ENCODE measurements around the gene ZNF787.
"Not testable (repeated sequence)": the region's sequence is repeated elsewhere in the genome, so short reads cannot be mapped to it uniquely, and the experiment has no call there.

The ZNF787 gene

DNA sequence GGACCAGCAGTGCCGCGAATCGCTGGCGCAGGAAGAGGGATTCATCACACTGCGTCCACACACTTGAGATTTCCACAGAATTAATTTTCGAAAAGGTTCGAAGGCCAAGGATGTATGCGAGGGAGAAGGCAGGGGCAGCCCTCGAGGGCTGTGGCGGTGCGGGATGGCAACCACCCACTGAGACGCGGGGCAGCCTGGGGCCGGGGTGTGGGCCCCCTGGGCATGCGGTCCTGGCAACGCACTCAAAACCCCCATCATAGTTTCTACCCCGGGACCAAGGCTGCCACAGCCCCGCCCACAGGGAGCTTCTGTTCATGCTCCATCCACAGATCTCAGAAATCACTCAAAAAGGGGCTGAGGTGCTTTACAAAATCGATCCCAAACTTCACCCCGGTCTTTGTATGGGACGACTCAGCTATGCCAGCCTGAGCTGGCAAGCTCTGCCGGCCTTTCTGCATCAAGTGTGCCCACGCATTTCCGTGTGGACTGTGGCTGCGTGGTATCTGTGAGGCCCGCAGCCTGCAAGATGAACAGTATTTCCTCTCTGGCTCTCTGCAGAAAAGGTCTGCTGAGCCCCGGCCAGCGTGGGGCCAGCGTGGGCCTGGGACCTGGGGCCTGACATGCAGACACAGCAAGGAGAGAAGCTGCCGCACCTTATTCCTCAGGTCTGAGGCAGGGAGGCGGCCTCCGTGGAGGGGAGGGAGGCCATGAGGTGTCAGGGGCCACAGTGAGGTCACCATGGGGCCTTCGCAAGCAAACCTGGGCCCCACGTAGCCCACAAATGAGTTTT is 19.2 kb downstream of the ZNF787 start:
- peaks cover 58% of the 10 kb centered on the region for H3K36me3 ChIP-seq
- H3K4me2 ChIP-seq = peak overlapping the region; percentile 90
- no peak for TF ChIP-seq Cebpa-rat (IDR thresholded peaks at IDR 0.05)
- peaks cover 82% of the 10 kb centered on the region for H4K20me1 ChIP-seq
- H3K4me3 ChIP-seq = no peak overlapping the region
- peak overlapping the region; percentile 77 for H3K27ac ChIP-seq
- no peaks in the 10 kb centered on the region for H3K27me3 ChIP-seq
- H3K9ac ChIP-seq = peak overlapping the region; percentile 73; the same call in 1 of the 2 replicates
- peaks cover 71% of the 10 kb centered on the region for H3K4me1 ChIP-seq
- H3K9me3 ChIP-seq = peaks cover 4% of the 10 kb centered on the region; the same call in 1 of the 2 replicates

DNA sequence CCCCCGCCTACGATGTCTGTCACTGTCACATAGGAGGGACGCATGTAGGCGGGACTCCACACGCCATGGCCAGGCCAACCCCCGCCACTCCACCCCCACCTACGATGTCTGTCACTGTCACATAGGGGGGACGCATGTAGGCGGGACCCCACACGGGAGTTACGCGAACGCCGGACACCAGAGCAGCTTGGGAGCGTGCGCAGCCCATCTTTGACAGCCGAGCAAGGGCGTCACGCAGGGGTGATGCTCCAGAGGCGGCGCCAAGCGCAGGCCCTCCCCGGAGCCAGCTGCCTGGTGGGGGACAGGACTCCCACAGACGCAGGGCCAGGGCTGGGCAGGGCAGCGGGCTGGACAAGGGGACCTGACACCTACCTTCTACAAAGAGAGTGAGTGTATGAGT is 20.0 kb downstream of the ZNF787 start:
- TF ChIP-seq Cebpa-rat (IDR thresholded peaks at IDR 0.05) = no peak
- Histone ChIP-seq H3K4me1 (peaks cover 63% of the 10 kb centered on the region), H3K4me2 (no peak overlapping the region), H3K9ac (no peak overlapping the region), H3K36me3 (peaks cover 66% of the 10 kb centered on the region), H3K9me3 (peaks cover 4% of the 10 kb centered on the region; the same call in 1 of the 2 replicates), H3K4me3 (no peak overlapping the region), H3K27ac (no peak overlapping the region), H4K20me1 (peaks cover 83% of the 10 kb centered on the region), H3K27me3 (no peaks in the 10 kb centered on the region)

DNA sequence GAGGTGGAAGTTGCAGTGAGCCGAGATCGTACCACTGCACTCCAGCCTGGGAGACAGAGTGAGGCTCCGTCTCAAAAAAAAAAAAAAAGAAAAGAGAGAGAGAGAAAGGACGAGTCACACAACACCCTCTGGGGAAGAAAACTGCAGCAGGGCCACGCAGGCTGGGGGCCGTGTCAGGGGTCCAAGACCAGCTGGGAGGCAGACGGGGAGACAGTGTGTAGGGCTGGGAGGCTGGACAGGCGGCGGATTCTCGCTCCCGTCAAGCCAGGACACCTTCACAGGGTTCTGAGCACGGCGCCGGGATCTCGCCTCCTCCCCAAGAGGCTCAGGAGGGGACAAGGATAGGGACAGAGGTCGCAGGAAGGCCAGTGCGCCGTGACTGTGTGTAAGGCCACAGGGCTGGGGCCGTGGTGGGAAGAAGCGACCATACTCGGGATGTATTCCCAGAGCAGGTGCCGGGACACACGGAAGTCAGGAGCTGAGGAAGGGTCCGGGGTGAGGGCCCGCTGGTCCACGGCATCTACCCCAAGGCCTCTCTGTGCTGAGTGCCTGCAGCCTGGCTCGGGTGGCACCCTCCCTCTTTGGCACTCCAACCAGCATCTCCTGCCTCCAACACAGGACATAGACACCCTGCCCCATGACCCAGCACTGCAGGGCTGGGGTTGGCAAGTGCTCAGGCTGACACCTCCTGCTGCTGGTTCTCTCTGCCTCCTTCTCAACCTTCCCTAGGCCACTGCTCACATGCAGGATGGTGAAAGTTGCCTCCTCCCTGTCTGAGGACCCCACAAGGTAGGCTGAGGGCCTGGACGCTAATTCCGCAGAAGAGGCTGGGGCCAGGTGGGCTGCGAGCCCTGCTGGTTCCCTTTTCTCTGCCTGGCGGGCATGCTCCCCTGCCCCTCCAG is 21.2 kb downstream of the ZNF787 start:
- Histone ChIP-seq H3K36me3 (peaks cover 78% of the 10 kb centered on the region), H3K4me2 (no peak overlapping the region), H4K20me1 (peaks cover 78% of the 10 kb centered on the region), H3K27me3 (no peaks in the 10 kb centered on the region), H3K27ac (no peak overlapping the region), H3K4me1 (peaks cover 51% of the 10 kb centered on the region), H3K4me3 (no peak overlapping the region), H3K9ac (no peak overlapping the region), H3K9me3 (peaks cover 8% of the 10 kb centered on the region; the same call in 1 of the 2 replicates)
- TF ChIP-seq Cebpa-rat (IDR thresholded peaks at IDR 0.05) = no peak

DNA sequence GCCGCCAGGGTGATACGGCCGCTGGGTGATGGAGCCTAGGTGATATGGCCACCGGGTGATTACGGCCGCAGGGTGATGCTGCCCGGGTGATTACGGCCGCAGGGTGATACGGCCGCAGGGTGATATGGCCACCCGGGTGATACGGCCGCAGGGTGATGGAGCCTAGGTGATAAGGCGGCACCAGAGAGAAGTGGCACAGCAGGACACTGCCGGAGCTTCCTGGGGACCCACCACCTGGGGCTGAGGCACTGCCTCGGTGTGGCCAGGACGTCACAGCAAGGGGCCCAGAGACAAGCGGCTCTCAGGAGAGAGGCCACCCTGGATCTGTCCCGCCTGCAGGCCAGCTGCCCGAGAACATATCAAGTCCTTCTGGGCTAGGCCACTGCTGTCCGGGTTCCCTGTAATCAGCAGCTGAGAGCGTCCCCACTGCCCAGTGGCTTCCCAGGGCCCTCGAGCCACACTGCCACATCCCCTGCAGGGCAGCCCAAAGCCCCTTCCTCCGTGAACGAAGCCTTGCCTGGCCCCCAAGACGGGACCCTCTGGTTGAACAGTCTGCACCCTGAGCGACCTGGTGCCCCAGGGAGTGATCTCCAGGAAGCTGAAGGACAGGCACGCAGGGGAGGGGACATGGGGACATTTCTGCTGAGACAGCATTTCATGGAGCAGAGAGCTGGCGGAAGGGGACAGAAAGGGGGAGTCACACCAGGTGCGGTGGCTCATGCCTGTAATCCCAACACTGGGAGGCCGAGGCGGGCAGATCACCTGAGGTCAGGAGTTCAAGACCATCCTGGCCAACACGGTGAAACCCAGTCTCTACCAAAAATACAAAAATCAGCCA is 22.1 kb downstream of the ZNF787 start:
- Histone ChIP-seq H3K9ac (no peak overlapping the region), H3K4me1 (peaks cover 44% of the 10 kb centered on the region), H3K4me2 (no peak overlapping the region), H3K36me3 (peaks cover 87% of the 10 kb centered on the region), H3K4me3 (no peak overlapping the region), H3K27ac (no peak overlapping the region), H3K9me3 (peaks cover 17% of the 10 kb centered on the region), H3K27me3 (no peaks in the 10 kb centered on the region), H4K20me1 (peaks cover 70% of the 10 kb centered on the region)
- TF ChIP-seq Cebpa-rat (IDR thresholded peaks at IDR 0.05) = no peak

DNA sequence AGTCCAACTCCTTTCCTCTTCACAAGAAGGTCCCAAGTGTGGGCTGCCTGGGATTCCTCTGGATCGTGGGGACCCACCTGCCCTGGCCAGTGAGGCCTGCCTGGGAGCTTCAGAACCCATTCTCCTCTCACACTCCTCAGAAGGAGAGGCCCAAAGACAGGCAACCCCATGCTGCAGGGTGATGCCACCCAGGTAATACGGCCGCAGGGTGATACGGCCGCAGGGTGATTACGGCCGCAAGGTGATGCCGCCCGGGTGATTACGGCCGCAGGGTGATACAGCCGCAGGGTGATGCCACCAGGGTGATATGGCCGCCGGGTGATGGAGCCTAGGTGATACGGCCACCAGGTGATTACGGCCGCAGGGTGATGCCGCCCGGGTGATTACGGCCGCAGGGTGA is 22.9 kb downstream of the ZNF787 start:
- Histone ChIP-seq H3K9me3 (peaks cover 24% of the 10 kb centered on the region), H3K27ac (peak overlapping the region; percentile 25), H3K36me3 (peaks cover 94% of the 10 kb centered on the region), H3K4me1 (peaks cover 39% of the 10 kb centered on the region), H3K4me2 (peak overlapping the region; percentile 50), H3K9ac (0 out of 2 replicates have a peak overlapping the region, but pooled peaks have one; percentile 59), H4K20me1 (peaks cover 70% of the 10 kb centered on the region)
- H3K27me3 ChIP-seq, H3K4me3 ChIP-seq: not testable (repeated sequence)

DNA sequence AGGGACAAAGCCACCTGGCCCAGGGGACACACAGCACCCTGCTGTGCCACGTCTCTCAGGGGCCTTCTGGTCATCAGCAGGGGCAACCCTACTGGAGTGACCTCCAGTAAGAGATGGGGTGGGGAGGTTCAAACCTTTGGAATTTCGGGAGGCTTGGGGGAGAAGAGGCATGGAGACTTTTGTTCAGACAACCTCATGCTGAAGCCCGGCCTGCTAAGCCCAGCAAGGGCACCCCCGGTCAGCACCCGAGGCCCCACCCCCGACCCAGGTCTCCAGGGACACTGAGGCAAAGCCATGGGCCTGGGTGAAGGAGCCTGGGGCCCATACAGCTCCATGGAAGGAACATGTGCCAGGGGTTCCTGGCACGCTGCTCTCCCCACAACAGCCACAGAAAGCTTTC is 23.3 kb downstream of the ZNF787 start:
- no peak overlapping the region for H3K4me3 ChIP-seq
- peak overlapping the region; percentile 59; the same call in 1 of the 2 replicates for H3K9ac ChIP-seq
- peaks cover 29% of the 10 kb centered on the region for H3K9me3 ChIP-seq
- peaks cover 99% of the 10 kb centered on the region for H3K36me3 ChIP-seq
- H3K27ac ChIP-seq = peak overlapping the region; percentile 25
- no peaks in the 10 kb centered on the region for H3K27me3 ChIP-seq
- no peak for TF ChIP-seq Cebpa-rat (IDR thresholded peaks at IDR 0.05)
- peaks cover 36% of the 10 kb centered on the region for H3K4me1 ChIP-seq
- H3K4me2 ChIP-seq = peak overlapping the region; percentile 50
- H4K20me1 ChIP-seq = peaks cover 70% of the 10 kb centered on the region

DNA sequence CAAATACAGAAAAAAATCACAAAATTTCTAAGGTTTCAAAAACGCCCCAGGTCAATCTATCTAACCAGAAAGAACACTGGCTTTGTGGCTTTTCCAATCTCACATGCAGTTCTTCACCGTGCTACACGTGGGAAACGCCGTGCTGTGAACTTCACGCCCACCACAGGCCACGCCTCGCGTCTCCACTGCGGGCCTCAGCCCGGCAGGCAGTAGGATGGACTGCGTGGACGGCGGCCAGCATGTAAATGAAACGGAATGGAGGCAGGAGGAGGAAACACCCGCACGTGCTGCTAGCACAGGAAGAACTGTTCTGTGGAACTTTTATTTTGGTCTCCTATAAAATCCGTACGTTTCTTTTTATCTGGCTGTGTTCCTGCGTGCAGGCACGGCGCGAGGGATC is 23.8 kb downstream of the ZNF787 start:
- Histone ChIP-seq H4K20me1 (peaks cover 70% of the 10 kb centered on the region), H3K36me3 (peaks cover 99% of the 10 kb centered on the region), H3K9ac (0 out of 2 replicates have a peak overlapping the region, but pooled peaks have one; percentile 59), H3K4me2 (peak overlapping the region; percentile 50), H3K27me3 (no peaks in the 10 kb centered on the region), H3K9me3 (peaks cover 34% of the 10 kb centered on the region), H3K4me3 (no peak overlapping the region), H3K4me1 (peaks cover 36% of the 10 kb centered on the region), H3K27ac (peak overlapping the region; percentile 25)
- TF ChIP-seq Cebpa-rat (IDR thresholded peaks at IDR 0.05) = no peak

DNA sequence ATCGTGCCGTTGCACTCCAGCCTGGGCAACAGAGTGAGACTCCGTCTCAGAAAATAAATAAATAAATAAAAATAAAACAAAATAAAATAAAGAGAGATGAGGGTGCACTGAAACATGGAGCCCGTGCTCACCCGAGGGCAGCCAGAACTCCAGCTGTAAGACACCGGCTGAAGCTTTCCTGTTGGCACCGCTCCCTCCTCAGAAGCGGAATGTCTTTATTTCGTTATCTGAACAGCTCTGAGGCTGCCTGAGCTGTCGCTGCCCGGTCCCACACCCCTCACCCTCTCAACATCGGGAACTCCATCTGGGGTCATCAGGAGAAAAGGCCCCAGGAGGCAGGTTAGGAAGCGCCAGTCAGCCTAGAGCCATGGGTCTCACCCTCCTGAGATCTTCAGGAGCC is 24.4 kb downstream of the ZNF787 start:
- H3K27ac ChIP-seq = no peak overlapping the region
- H3K36me3 ChIP-seq = peaks cover 99% of the 10 kb centered on the region
- peaks cover 34% of the 10 kb centered on the region for H3K9me3 ChIP-seq
- no peak for TF ChIP-seq Cebpa-rat (IDR thresholded peaks at IDR 0.05)
- peaks cover 36% of the 10 kb centered on the region for H3K4me1 ChIP-seq
- H3K9ac ChIP-seq = no peak overlapping the region
- H3K4me3 ChIP-seq = no peak overlapping the region
- H3K4me2 ChIP-seq = no peak overlapping the region
- H3K27me3 ChIP-seq = no peaks in the 10 kb centered on the region
- H4K20me1 ChIP-seq = peaks cover 70% of the 10 kb centered on the region

DNA sequence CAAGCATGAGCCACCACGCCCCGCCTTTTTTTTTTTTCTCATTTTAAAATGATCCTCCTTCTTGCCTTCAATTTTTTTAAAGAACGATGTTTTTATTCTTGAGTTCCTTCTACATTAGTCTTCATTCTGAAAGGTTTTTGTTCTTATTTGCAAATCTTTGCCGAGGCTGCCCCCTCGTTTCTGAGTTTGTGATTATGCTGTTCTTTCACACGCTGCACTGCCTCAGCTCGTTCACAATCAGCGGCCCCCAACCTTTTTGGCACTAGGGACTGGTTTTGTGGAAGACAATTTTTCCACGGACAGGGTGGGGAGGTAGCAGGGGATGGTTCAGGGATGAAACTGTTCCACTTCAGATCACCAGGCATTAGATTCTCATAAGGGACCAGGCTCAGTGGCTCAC is 26.6 kb downstream of the ZNF787 start:
- no peak for TF ChIP-seq Cebpa-rat (IDR thresholded peaks at IDR 0.05)
- Histone ChIP-seq H3K27me3 (no peaks in the 10 kb centered on the region), H3K27ac (no peak overlapping the region), H3K9ac (no peak overlapping the region), H4K20me1 (peaks cover 76% of the 10 kb centered on the region), H3K9me3 (peaks cover 34% of the 10 kb centered on the region), H3K36me3 (peaks cover 99% of the 10 kb centered on the region), H3K4me1 (peaks cover 47% of the 10 kb centered on the region), H3K4me2 (no peak overlapping the region), H3K4me3 (no peak overlapping the region)

Measured in BLaER1 (cell line).